Right lobe of liver (tissue), 6 donors: ENCODE data around the gene PFDN2. TPM values are rescaled to one million over a fixed set of nuclear protein-coding genes. Genes with fewer than 3 reads are reported as not detected.

Experiments used
- ATAC-seq, 4 donors: fragments of 200-7000 bp; cut with Tn5 transposase; one replicate each; pipeline ENCODE4 v1.9.1; 2020; ENCODE audit warnings: mild to moderate bottlenecking in 4 of 4, moderate library complexity in 4 of 4
- DNase-seq, 3 donors: peaks; one replicate each; pipeline ENCODE4 v3.0.0-alpha.2; 2020
- H3K27ac ChIP-seq, 3 donors: fragments of 200-600 bp; one replicate each; pipeline ENCODE4 v1.8.0; 2022
- H3K27me3 ChIP-seq, 2 donors: fragments of 200-600 bp; one replicate each; pipeline ENCODE4 v1.8.0; 2022
- H3K36me3 ChIP-seq, 4 donors: fragments of 200-600 bp; sonication (generic) in 1 of 4; one replicate each; pipeline versions ENCODE4 v1.5.1 to v1.8.0; 2017 to 2022; ENCODE audit warnings: control low read depth in 1 of 4
- H3K4me1 ChIP-seq, 4 donors: fragments of 200-600 bp; sonication (generic) in 1 of 4; one replicate each; pipeline versions ENCODE4 v1.5.1 to v1.8.0; 2017 to 2022; ENCODE audit warnings: control low read depth in 1 of 4
- H3K4me3 ChIP-seq, 3 donors: fragments of 200-600 bp; one replicate each; pipeline ENCODE4 v1.8.0; 2022
- H3K9me3 ChIP-seq, 4 donors: fragments of 200-600 bp; sonication (generic) in 1 of 4; one replicate each; pipeline versions ENCODE4 v1.5.1 to v1.8.0; 2017 to 2022; ENCODE audit warnings: control low read depth in 1 of 4
- POLR2A ChIP-seq: fragments of 450-650 bp; IDR thresholded peaks from one replicate; pipeline ENCODE4 v1.6.1; 2017; ENCODE audit warnings: antibody characterized with exemption, mild to moderate bottlenecking
- WGBS: methylation state at CpG from one replicate; pipeline ENCODE4 v1.1.6; 2018; ENCODE audit warnings: low coverage, low lambda C conversion rate; ENCODE audit not compliant: insufficient coverage; ENCODE audit errors: missing lambda C conversion rate; 5-methylcytosine and 5-hydroxymethylcytosine counted together
- intact Hi-C, 2 donors: fragments of 100-400 bp; cut with DNase I; formaldehyde crosslinking; loops; one replicate each; pipeline versions ENCODE4 v1.11.2 to v1.14.1; 2022
- total RNA-seq, 6 experiments: library from RNA; depleted of rRNA in 2 of 6; stranded (reverse); fragments of >200 nt in 2 of 6; fragmentation: NEBNext Ultra II Directional in 3 of 6; extraction: Animal tissue kit (Norgen Biotek cat#: 25700) in 3 of 6; gene quantifications; one replicate each; pipeline versions ENCODE4 v1.1.0 to v1.2.4, GENCODE V29; 2016 to 2023
- TF ChIP-seq, protein P1 (sequence below), 4 donors: fragments of 200-600 bp in 3 of 4; fragments of 450-650 bp in 1 of 4; IDR thresholded peaks; one replicate each; pipeline versions ENCODE4 v1.5.1 to v1.8.0; 2016 to 2022; ENCODE audit warnings: antibody characterized with exemption in 4 of 4, mild to moderate bottlenecking in 2 of 4
- donor health status: DM: no; HTN: yes; CAD: no.
- donor health status: DM: no; HTN: no; CAD: no.
- donor health status: DM: no; HTN: no; CAD: no.
- donor health status: DM: no; HTN: yes; CAD: no.
- donor health status: DM: no; HTN: yes; CAD: no.

The PFDN2 gene
- total RNA-seq, 6 experiments from 2014 or later: 16.6 to 37.5 (median 25.8) TPM

DNA sequence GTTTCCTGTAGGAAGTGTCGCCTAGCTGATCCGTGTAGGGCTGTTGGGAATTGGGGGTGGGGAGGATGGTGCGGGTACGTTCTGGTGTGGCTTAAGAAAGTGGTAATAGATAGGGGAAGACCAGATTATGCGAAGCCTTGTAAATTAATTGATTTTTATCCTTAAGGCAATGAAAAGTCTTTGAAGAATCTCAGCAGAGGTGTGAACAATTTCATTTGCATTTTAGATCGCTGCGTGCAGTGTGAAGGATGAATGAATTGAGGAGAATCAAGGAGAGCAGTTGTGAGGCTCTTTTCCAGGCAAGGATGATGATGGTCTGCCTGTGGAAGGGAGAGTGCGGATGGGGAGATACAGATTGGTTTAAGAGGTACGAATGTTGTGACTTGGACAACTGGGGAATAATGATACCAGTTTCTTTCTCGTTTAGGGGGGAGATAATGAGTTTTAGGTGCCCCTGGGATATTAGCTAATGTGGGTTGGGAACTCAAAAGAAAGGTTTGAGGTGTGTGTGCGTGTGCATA is 15.4 kb upstream of the PFDN2 start:
- Histone ChIP-seq H3K4me3 (peak overlapping the region; percentile 51 to 82 (median 73)), H3K27me3 (no peaks in the 10 kb centered on the region), H3K9me3 (no peaks in the 10 kb centered on the region), H3K36me3 (peaks cover 0 to 11% (median 0%) of the 10 kb centered on the region in 4 donors), H3K4me1 (peaks cover 0 to 15% (median 2%) of the 10 kb centered on the region in 4 donors), H3K27ac (peak overlapping the region; percentile 81 to 94 (median 93))
- TF ChIP-seq, protein P1, sequence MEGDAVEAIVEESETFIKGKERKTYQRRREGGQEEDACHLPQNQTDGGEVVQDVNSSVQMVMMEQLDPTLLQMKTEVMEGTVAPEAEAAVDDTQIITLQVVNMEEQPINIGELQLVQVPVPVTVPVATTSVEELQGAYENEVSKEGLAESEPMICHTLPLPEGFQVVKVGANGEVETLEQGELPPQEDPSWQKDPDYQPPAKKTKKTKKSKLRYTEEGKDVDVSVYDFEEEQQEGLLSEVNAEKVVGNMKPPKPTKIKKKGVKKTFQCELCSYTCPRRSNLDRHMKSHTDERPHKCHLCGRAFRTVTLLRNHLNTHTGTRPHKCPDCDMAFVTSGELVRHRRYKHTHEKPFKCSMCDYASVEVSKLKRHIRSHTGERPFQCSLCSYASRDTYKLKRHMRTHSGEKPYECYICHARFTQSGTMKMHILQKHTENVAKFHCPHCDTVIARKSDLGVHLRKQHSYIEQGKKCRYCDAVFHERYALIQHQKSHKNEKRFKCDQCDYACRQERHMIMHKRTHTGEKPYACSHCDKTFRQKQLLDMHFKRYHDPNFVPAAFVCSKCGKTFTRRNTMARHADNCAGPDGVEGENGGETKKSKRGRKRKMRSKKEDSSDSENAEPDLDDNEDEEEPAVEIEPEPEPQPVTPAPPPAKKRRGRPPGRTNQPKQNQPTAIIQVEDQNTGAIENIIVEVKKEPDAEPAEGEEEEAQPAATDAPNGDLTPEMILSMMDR (IDR thresholded peaks at IDR 0.05): no peak
- no peak for TF ChIP-seq POLR2A
- no peak for DNase-seq
- no peak for ATAC-seq
- intact Hi-C loops: no loop called here
- 7% methylated on average over 11 of the region's 11 CpGs for WGBS

DNA sequence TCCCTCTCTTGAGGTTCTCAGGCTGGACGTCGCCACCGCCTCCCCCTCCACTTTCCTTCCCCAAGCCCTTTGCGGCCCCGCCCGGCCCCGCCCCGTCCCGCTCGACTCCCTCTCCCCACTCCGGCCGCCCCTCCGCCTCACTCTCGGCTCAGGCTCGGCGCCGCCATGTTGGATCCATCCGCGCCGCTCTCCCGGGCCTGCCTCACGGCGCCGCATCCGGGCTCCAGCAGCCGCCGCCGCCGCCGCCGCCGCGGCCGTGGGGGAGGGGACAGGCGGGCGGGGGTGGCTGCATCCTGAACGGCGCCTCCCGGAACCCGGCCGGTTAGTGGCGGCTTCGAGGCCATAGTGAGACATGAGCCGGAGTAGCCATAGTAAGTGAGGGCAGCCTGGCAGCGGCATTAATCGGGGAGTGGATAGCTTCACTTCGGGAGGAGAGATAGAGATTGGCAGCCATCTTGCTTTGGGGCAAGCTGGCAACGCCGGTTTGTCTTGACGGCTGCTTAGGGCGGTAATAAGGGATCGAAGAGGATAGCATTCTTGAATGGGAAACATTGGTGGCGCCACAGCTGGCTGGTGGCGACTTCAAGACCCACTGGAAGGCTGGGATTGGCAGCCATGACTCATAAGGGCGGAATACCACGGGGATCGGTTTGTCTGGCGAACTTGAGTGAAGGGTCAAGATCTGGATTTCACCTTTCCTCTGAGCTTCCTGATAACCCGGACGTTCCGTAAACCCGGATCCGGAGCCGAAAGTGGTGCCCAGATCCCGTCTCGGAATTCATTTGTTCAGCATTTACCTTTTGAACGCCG is 14.8 kb upstream of the PFDN2 start, which contains the start of gene DEDD:
TSS of gene DEDD (minus strand) at position 258 of the 810 bp plus-strand sequence. CDS start 8,205 bp downstream, outside the sequence.
- TF ChIP-seq POLR2A: peak; percentile 69
- TF ChIP-seq, protein P1 (IDR thresholded peaks at IDR 0.05): no peak
- under 1% methylated on average over 47 of the region's 68 CpGs for WGBS
- no peaks in the 10 kb centered on the region for H3K9me3 ChIP-seq
- no peaks in the 10 kb centered on the region for H3K27me3 ChIP-seq
- ATAC-seq (peak; percentile 91 to 97 (median 92)), DNase-seq (peak; percentile 93 to 95 (median 94))
- H3K27ac ChIP-seq: peak within 1 kb of the TSS; percentile 81 to 94 (median 93)
- peaks cover 0 to 18% (median 0%) of the 10 kb centered on the region in 4 donors for H3K36me3 ChIP-seq
- peak within 1 kb of the TSS; percentile 51 to 82 (median 73) for H3K4me3 ChIP-seq
- intact Hi-C loops: no loop called here
- peaks cover 0 to 15% (median 4%) of the 10 kb centered on the region in 4 donors for H3K4me1 ChIP-seq

DNA sequence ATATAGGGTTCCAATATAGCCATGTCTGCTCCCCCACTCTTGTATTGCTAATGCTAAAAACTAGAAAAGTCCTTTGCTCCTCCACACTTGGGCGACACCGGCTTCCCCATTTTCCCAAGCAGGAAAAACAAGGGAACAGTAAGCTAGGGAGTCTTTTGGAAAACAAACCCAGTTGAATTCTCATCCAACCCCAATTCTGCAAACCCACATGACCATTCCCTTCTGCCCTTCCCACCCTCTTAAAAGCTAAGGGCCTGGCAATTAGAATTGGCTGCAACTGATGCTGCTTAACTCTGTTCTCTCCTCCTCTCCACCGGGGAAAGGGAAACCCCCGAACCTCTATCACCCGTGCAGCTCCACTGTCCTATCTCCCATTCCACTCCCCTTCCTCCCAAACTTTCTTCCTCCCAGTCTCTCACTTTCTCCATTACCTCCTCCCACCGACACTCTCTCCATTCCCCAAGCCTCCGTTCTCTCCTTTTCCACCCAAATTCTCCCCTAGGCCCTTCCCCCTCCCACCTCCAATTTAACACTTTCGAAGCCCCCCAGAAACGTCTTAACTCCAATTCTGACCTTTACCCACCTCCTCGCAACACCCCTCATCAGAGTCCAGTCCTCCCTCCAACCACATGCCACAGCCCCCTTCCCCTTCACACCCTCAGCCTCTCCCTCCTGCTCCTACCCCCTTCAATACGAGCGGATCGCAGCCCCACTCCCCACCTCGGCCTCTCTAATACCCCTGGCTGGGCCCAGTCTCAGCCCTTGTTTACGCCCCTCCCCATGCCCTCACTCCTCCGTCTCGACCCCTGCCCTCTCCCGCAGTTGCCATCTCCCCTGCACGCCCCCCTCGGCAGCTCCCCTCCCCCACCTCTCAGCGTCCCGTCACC is 13.9 kb upstream of the PFDN2 start:
- intact Hi-C loops: no loop called here
- no peak for DNase-seq
- 6% methylated on average over 22 of the region's 22 CpGs for WGBS
- Histone ChIP-seq H3K36me3 (peaks cover 0 to 18% (median 0%) of the 10 kb centered on the region in 4 donors), H3K27ac (peak overlapping the region; percentile 81 to 94 (median 93)), H3K9me3 (no peaks in the 10 kb centered on the region), H3K4me3 (peak overlapping the region; percentile 51 to 82 (median 73)), H3K4me1 (peaks cover 0 to 15% (median 4%) of the 10 kb centered on the region in 4 donors), H3K27me3 (no peaks in the 10 kb centered on the region)
- TF ChIP-seq, protein P1 (IDR thresholded peaks at IDR 0.05): no peak
- peak in 2 of 4 donors; percentile 2 to 11 for ATAC-seq

DNA sequence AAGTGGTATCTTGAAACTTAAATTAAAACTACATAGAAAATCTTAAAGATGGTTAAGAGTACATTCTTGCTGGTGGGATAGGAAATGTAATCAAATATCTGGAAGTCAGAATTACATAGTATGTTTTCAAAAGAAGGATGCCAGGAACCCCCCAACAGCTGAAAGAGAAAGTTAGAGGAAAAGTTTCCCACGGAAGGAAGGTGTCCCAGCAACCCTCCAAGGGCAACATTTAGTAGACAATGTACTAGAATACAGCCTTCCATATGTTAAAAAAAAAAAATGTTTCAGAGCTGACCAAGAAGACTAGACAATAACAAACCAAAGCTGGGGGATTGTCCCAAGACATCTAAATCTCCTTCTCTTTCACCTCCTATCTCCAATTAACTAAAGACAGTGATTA is 12.4 kb upstream of the PFDN2 start:
- intact Hi-C loops: no loop called here
- Histone ChIP-seq H3K36me3 (peaks cover 0 to 20% (median 3%) of the 10 kb centered on the region in 4 donors), H3K4me1 (peaks cover 0 to 15% (median 4%) of the 10 kb centered on the region in 4 donors)

More for the DNA sequence above, 12.4 kb upstream of the PFDN2 start:
- H3K27me3 ChIP-seq: no peaks in the 10 kb centered on the region
- ATAC-seq (no peak), DNase-seq (no peak)
- no peaks in the 10 kb centered on the region for H3K9me3 ChIP-seq
- no peak overlapping the region for H3K27ac ChIP-seq
- TF ChIP-seq, protein P1 (IDR thresholded peaks at IDR 0.05): no peak
- TF ChIP-seq POLR2A: no peak
- WGBS: 71% methylated on average over 1 of the region's 1 CpG
- no peak overlapping the region for H3K4me3 ChIP-seq
